H1 (cell line): Measurements from ENCODE around the gene BEST1. TPM values are rescaled to one million over a fixed set of nuclear protein-coding genes. Genes with fewer than 3 reads are reported as not detected.
A peak's percentile ranks its signal among the peaks of the same experiment; 100 is the strongest.

ENCODE experiments used
- CTCF ChIA-PET: fragments of 300-600 bp; sonication (Branson Sonifier 250); formaldehyde crosslinking; loops from one replicate; lab custom pipeline; 2021; ENCODE audit not compliant: partially characterized antibody; lab: Charles Lee
- POLR2A ChIA-PET: fragments of 300-600 bp; sonication (Branson Sonifier 250); formaldehyde crosslinking; loops from one replicate; lab custom pipeline; 2021; ENCODE audit warnings: inconsistent platforms; ENCODE audit not compliant: partially characterized antibody; lab: Charles Lee
- DNase-seq, 2 experiments: peaks; one replicate each; pipeline versions ENCODE4 v3.0.0 to v3.0.0-alpha.2; 2010 to 2022; ENCODE audit warnings: low spot score in 2 of 2, low read depth in 1 of 2, mixed read lengths in 1 of 2
- FAIRE-seq: peaks from 2 replicates; lab custom pipeline; 2011; peaks lifted over from hg19 to GRCh38; lab: Jason Lieb, UNC
- H2AFZ ChIP-seq: 2 replicates; pipeline ENCODE4 v1.8.1; 2012; ENCODE audit warnings: low read length, inconsistent platforms
- H2AK5ac ChIP-seq: 2 replicates; pipeline ENCODE4 v1.6.1; 2013; ENCODE audit warnings: low read depth, low read length
- H2BK120ac ChIP-seq: replicated peaks from 2 replicates; pipeline ENCODE3; 2013; ENCODE audit warnings: low read depth, low read length, inconsistent platforms
- H2BK12ac ChIP-seq: 2 replicates; pipeline ENCODE4 v1.6.1; 2013; ENCODE audit warnings: low read depth, low read length
- H2BK15ac ChIP-seq: 2 replicates; pipeline ENCODE4 v1.6.1; 2013; ENCODE audit warnings: low read length
- H2BK20ac ChIP-seq: 2 replicates; pipeline ENCODE4 v1.6.1; 2013; ENCODE audit warnings: low read length
- H2BK5ac ChIP-seq: 2 replicates; pipeline ENCODE4 v1.6.1; 2013; ENCODE audit warnings: low read depth, low read length
- H3K14ac ChIP-seq: 2 replicates; pipeline ENCODE4 v1.6.1; 2013; ENCODE audit warnings: inconsistent platforms; ENCODE audit not compliant: insufficient read length
- H3K18ac ChIP-seq: 2 replicates; pipeline ENCODE4 v1.6.1; 2013; ENCODE audit warnings: low read length; ENCODE audit errors: extremely low read depth
- H3K23ac ChIP-seq: 2 replicates; pipeline ENCODE4 v1.6.1; 2013; ENCODE audit warnings: inconsistent platforms; ENCODE audit not compliant: insufficient read length
- H3K23me2 ChIP-seq: 2 replicates; pipeline ENCODE4 v1.6.1; 2013; ENCODE audit warnings: low read depth, low read length
- H3K27ac ChIP-seq: 2 replicates; pipeline ENCODE4 v1.6.1; 2011; ENCODE audit warnings: low read depth, low read length, inconsistent platforms
- H3K27me3 ChIP-seq, 4 experiments: replicated peaks in 1 of 4; 1 replicate in 1 of 4; 2 replicates in 3 of 4; pipeline versions ENCODE4 v1.6.1 to v1.8.1; 2011 to 2013; ENCODE audit warnings: low read length in 3 of 4, mild to moderate bottlenecking in 3 of 4, inconsistent platforms in 2 of 4, mixed read lengths in 2 of 4, moderate library complexity in 1 of 4; ENCODE audit not compliant: control insufficient read depth in 3 of 4, insufficient read depth in 3 of 4; ENCODE audit errors: extremely low read depth in 1 of 4
- H3K36me3 ChIP-seq, 4 experiments: 2 replicates each; pipeline versions ENCODE4 v1.6.1 to v1.8.1; 2011 to 2013; ENCODE audit warnings: mild to moderate bottlenecking in 4 of 4, low read length in 3 of 4, moderate library complexity in 2 of 4, control low read depth in 1 of 4, inconsistent platforms in 1 of 4; ENCODE audit not compliant: insufficient read depth in 4 of 4, control insufficient read depth in 2 of 4
- H3K4ac ChIP-seq: replicated peaks from 2 replicates; pipeline ENCODE3; 2013; ENCODE audit warnings: low read length, low read depth, mixed read lengths, inconsistent platforms; ENCODE audit not compliant: insufficient read length
- H3K4me1 ChIP-seq, 4 experiments: replicated peaks in 1 of 4; 1 replicate in 1 of 4; 2 replicates in 3 of 4; pipeline versions ENCODE4 v1.6.1 to v1.8.1; 2011 to 2013; ENCODE audit warnings: low read length in 3 of 4, inconsistent platforms in 2 of 4, mixed read lengths in 1 of 4; ENCODE audit not compliant: insufficient read depth in 4 of 4, control insufficient read depth in 3 of 4
- H3K4me2 ChIP-seq, 2 experiments: 2 replicates each; pipeline versions ENCODE4 v1.6.1 to v1.8.1; 2011 to 2013; ENCODE audit warnings: low read depth in 2 of 2, low read length in 2 of 2, control low read depth in 1 of 2, inconsistent platforms in 1 of 2, mild to moderate bottlenecking in 1 of 2; ENCODE audit not compliant: insufficient read depth in 1 of 2
- H3K4me3 ChIP-seq, 4 experiments: fragments of 200-600, 300-600 bp in 1 of 4; sonication (generic), shearing (Covaris generic), sonication (Bioruptor Twin) in 1 of 4; 2 replicates each; pipeline versions ENCODE4 v1.5.1 to v1.8.1; 2011 to 2016; ENCODE audit warnings: low read length in 4 of 4, low read depth in 3 of 4, control low read depth in 2 of 4, inconsistent platforms in 2 of 4, mild to moderate bottlenecking in 2 of 4, mixed read lengths in 1 of 4, moderate library complexity in 1 of 4; ENCODE audit not compliant: insufficient read depth in 2 of 4; ENCODE audit errors: extremely low read depth in 1 of 4
- H3K56ac ChIP-seq: replicated peaks from 2 replicates; pipeline ENCODE3; 2013; ENCODE audit warnings: low read depth, mild to moderate bottlenecking, mixed read lengths, low read length, inconsistent platforms; ENCODE audit not compliant: insufficient read length
- H3K79me1 ChIP-seq: 2 replicates; pipeline ENCODE4 v1.6.1; 2013; ENCODE audit warnings: low read depth, low read length, control low read depth
- H3K79me2 ChIP-seq, 2 experiments: 2 replicates each; pipeline versions ENCODE4 v1.6.1 to v1.8.1; 2012 to 2013; ENCODE audit warnings: low read length in 2 of 2, mild to moderate bottlenecking in 2 of 2, inconsistent platforms in 1 of 2; ENCODE audit not compliant: insufficient read depth in 2 of 2, control insufficient read depth in 1 of 2
- H3K9ac ChIP-seq, 4 experiments: replicated peaks in 1 of 4; 1 replicate in 1 of 4; 2 replicates in 3 of 4; pipeline versions ENCODE4 v1.6.1 to v1.8.1; 2011 to 2013; ENCODE audit warnings: low read depth in 3 of 4, low read length in 3 of 4, control low read depth in 2 of 4, mild to moderate bottlenecking in 2 of 4, moderate library complexity in 2 of 4, inconsistent platforms in 1 of 4; ENCODE audit errors: extremely low read depth in 1 of 4
- H3K9me3 ChIP-seq, 2 experiments: 2 replicates each; pipeline versions ENCODE4 v1.6.1 to v1.8.1; 2012 to 2013; ENCODE audit warnings: mild to moderate bottlenecking in 2 of 2, moderate library complexity in 2 of 2, control low read depth in 1 of 2, inconsistent platforms in 1 of 2, low read depth in 1 of 2, low read length in 1 of 2, mixed read lengths in 1 of 2; ENCODE audit not compliant: insufficient read depth in 2 of 2
- H4K20me1 ChIP-seq, 2 experiments: replicated peaks in 1 of 2; 2 replicates each; pipeline versions ENCODE3 to v1.8.1; 2011 to 2013; ENCODE audit warnings: inconsistent platforms in 2 of 2, low read length in 2 of 2, mild to moderate bottlenecking in 1 of 2; ENCODE audit not compliant: insufficient read depth in 2 of 2, control insufficient read depth in 1 of 2
- H4K5ac ChIP-seq: 2 replicates; pipeline ENCODE4 v1.6.1; 2013; ENCODE audit warnings: low read length, low read depth, mixed read lengths, inconsistent platforms; ENCODE audit not compliant: insufficient read length
- H4K8ac ChIP-seq: 2 replicates; pipeline ENCODE4 v1.8.0; 2013; ENCODE audit warnings: mild to moderate bottlenecking, moderate library complexity, low read length, inconsistent platforms; ENCODE audit not compliant: insufficient read depth; ENCODE audit errors: extremely low read depth
- H4K91ac ChIP-seq: replicated peaks from 2 replicates; pipeline ENCODE3; 2013; ENCODE audit warnings: low read length, mixed read lengths, inconsistent platforms; ENCODE audit not compliant: insufficient read length
- ASH2L ChIP-seq: fragments of 200-600, 300-600 bp; sonication (generic); IDR thresholded peaks from one replicate; pipeline ENCODE4 v1.7.1; 2017; ENCODE audit warnings: low read length
- BRCA1 ChIP-seq: IDR thresholded peaks from 2 replicates; pipeline ENCODE4 v1.6.1; 2012; ENCODE audit warnings: low read depth, low read length, improper control_type of control experiment
- CTBP2 ChIP-seq: IDR thresholded peaks from 2 replicates; pipeline ENCODE4 v1.7.0; 2011; ENCODE audit warnings: borderline replicate concordance, mild to moderate bottlenecking, moderate library complexity, mixed read lengths, low read length; ENCODE audit not compliant: insufficient read depth, insufficient read length
- HDAC6 ChIP-seq: IDR thresholded peaks from one replicate; pipeline ENCODE4 v1.7.1; 2012; ENCODE audit warnings: low read depth, mild to moderate bottlenecking, inconsistent platforms, low read length, moderate library complexity
- JUND ChIP-seq: IDR thresholded peaks from 2 replicates; pipeline ENCODE4 v1.6.1; 2011; ENCODE audit warnings: mild to moderate bottlenecking, improper control_type of control experiment, low read length
- MAFK ChIP-seq: IDR thresholded peaks from 2 replicates; pipeline ENCODE4 v1.6.1; 2012; ENCODE audit warnings: low read depth, mild to moderate bottlenecking, improper control_type of control experiment, low read length
- NANOG ChIP-seq: IDR thresholded peaks from 2 replicates; pipeline ENCODE4 v1.6.1; 2011; ENCODE audit warnings: low read length, low read depth, mild to moderate bottlenecking, inconsistent platforms; ENCODE audit not compliant: insufficient read depth, poor library complexity, severe bottlenecking
- POU5F1 ChIP-seq: IDR thresholded peaks from 2 replicates; pipeline ENCODE4 v1.6.1; 2011; ENCODE audit warnings: low read depth, mild to moderate bottlenecking, low read length, moderate library complexity
- SP4 ChIP-seq: IDR thresholded peaks from 2 replicates; pipeline ENCODE4 v1.6.1; 2012; ENCODE audit warnings: low read length, inconsistent platforms
- WGBS, 2 experiments: shearing (Covaris generic) in 1 of 2; methylation state at CpG; one replicate each; pipeline versions ENCODE4 v1.1.6 to v1.1.7; 2013 to 2015; ENCODE audit warnings: low lambda C conversion rate in 2 of 2, mixed read lengths in 2 of 2, inconsistent platforms in 1 of 2, low coverage in 1 of 2, missing lambda C conversion rate in 1 of 2; ENCODE audit not compliant: insufficient replicate concordance in 2 of 2, insufficient coverage in 1 of 2, insufficient read length in 1 of 2; ENCODE audit errors: extremely low coverage in 1 of 2, missing lambda C conversion rate in 1 of 2; 5-methylcytosine and 5-hydroxymethylcytosine counted together
- polyA plus RNA-seq, 7 experiments: library from polyadenylated mRNA; depleted of rRNA in 3 of 7; stranded (reverse) in 5 of 7; unstranded in 2 of 7; fragments of >200 nt in 5 of 7; fragments of 200-250 nt in 2 of 7; gene quantifications; 1 replicate in 5 of 7; 2 replicates in 1 of 7; 4 replicates in 1 of 7; pipeline versions ENCODE4 v1.2.1 to v1.2.3, GENCODE V29; 2011 to 2013; ENCODE audit warnings: missing spikeins in 2 of 7, mixed read lengths in 2 of 7
- total RNA-seq: library from RNA; stranded (reverse); fragmentation: NEBNext Ultra II Directional; extraction: Animal tissue kit (Norgen Biotek cat#: 25700); gene quantifications from 2 replicates; pipeline ENCODE4 v1.2.1, GENCODE V29; 2021

Gene BEST1
- total and polyA plus RNA-seq, 2 of the 8 experiments (the other 6 are each of a cell fraction or from before 2014, with no cell fraction given), result 0.22 to 0.62 TPM

GRCh38 chr11:61926235-61926634 is 23.9 kb upstream of the BEST1 start:
- TF ChIP-seq CTBP2 (no peak), HDAC6 (no peak), SP4 (no peak), NANOG (no peak), JUND (no peak), ASH2L (no peak), BRCA1 (no peak), MAFK (no peak), POU5F1 (no peak)
- no peak overlapping the region for H2BK20ac ChIP-seq
- H2BK5ac ChIP-seq, result no peak overlapping the region
- H2BK12ac ChIP-seq, result no peak overlapping the region
- H3K79me2 ChIP-seq, result no peaks in the 10 kb centered on the region
- no peaks in the 10 kb centered on the region for H4K20me1 ChIP-seq
- H3K9ac ChIP-seq, result no peak overlapping the region
- H2BK120ac ChIP-seq, result no peak overlapping the region
- H4K91ac ChIP-seq, result no peak overlapping the region
- H3K14ac ChIP-seq, result no peak overlapping the region
- H2AK5ac ChIP-seq, result no peak overlapping the region
- no peaks in the 10 kb centered on the region for H3K27me3 ChIP-seq
- H2BK15ac ChIP-seq, result no peak overlapping the region
- FAIRE-seq (no peak), DNase-seq (peak in 1 of 2 experiments; percentile 34)
- H3K23ac ChIP-seq, result no peak overlapping the region
- no peak overlapping the region for H4K8ac ChIP-seq
- H3K27ac ChIP-seq, result no peak overlapping the region
- no peaks in the 10 kb centered on the region for H3K36me3 ChIP-seq
- H3K79me1 ChIP-seq, result no peaks in the 10 kb centered on the region
- WGBS, 2 experiments, result 92% methylated on average over 3 of the region's 3 CpGs; no CpG with 5 or more reads in 1 of the 2 experiments
- H3K23me2 ChIP-seq, result no peaks in the 10 kb centered on the region; the same call in 1 of the 2 replicates
- H3K4ac ChIP-seq, result no peak overlapping the region
- no peak overlapping the region for H3K4me2 ChIP-seq
- no peaks in the 10 kb centered on the region for H3K9me3 ChIP-seq
- H4K5ac ChIP-seq, result no peak overlapping the region
- H3K56ac ChIP-seq, result no peak overlapping the region
- ChIA-PET POLR2A (interaction anchor here (0.6 to 3.7 kb wide), 3 partner anchors 13 to 254 kb away, joined by 3 to 13 read pairs (median 3); partner anchors contain the start of gene BEST1), CTCF (interaction anchor here (0.8 to 9.2 kb wide), 5 partner anchors 21 to 182 kb away, joined by 3 to 225 read pairs (median 4); no protein-coding TSS in a partner anchor)
- H3K18ac ChIP-seq, result no peak overlapping the region
- H3K4me1 ChIP-seq, result peaks cover 6 to 18% (median 16%) of the 10 kb centered on the region in 4 experiments
- H2AFZ ChIP-seq, result no peak overlapping the region
- H3K4me3 ChIP-seq, result no peak overlapping the region
